Upper lobe of right lung (tissue), 1 donor: ENCODE results near the gene WDR64. TPM values are rescaled to one million over a fixed set of nuclear protein-coding genes. Genes with fewer than 3 reads are reported as not detected.
"Not testable (repeated sequence)": the region's sequence is repeated elsewhere in the genome, so short reads cannot be mapped to it uniquely, and the experiment has no call there.

Experiments
- ATAC-seq: fragments of 200-7000 bp; cut with Tn5 transposase; one replicate; pipeline ENCODE4 v1.9.1; 2020; ENCODE audit warnings: mild to moderate bottlenecking, moderate library complexity
- DNase-seq: peaks from one replicate; pipeline ENCODE4 v3.0.0-alpha.2; 2020
- H3K27ac ChIP-seq: fragments of 200-600 bp; one replicate; pipeline ENCODE4 v1.8.0; 2022
- H3K27me3 ChIP-seq: fragments of 200-600 bp; one replicate; pipeline ENCODE4 v1.8.0; 2022; ENCODE audit warnings: mild to moderate bottlenecking
- H3K36me3 ChIP-seq: fragments of 200-600 bp; one replicate; pipeline ENCODE4 v1.8.0; 2022
- H3K4me1 ChIP-seq: fragments of 200-600 bp; one replicate; pipeline ENCODE4 v1.8.0; 2022
- H3K4me3 ChIP-seq: fragments of 200-600 bp; one replicate; pipeline ENCODE4 v1.8.0; 2022; ENCODE audit warnings: mild to moderate bottlenecking
- H3K9me3 ChIP-seq: fragments of 200-600 bp; one replicate; pipeline ENCODE4 v1.8.0; 2022
- intact Hi-C: fragments of 100-400 bp; cut with DNase I; formaldehyde crosslinking; loops from one replicate; pipeline ENCODE4 v1.11.0; 2022
- total RNA-seq: library from RNA; stranded (reverse); fragmentation: NEBNext Ultra II Directional; extraction: Animal tissue kit (Norgen Biotek cat#: 25700); gene quantifications from one replicate; pipeline ENCODE4 v1.2.1, GENCODE V29; 2021
- TF ChIP-seq, protein P1 (sequence below): fragments of 200-600 bp; IDR thresholded peaks from one replicate; pipeline ENCODE4 v1.8.0; 2022; ENCODE audit warnings: antibody characterized with exemption
- donor health status: DM: no; HTN: yes; CAD: no; lungs with severe emphysema.

WDR64 gene
- total RNA-seq, 1 donor from 2014 or later: not detected

GRCh38 chr1:241819340-241819866 is 167.3 kb downstream of the WDR64 start:
- H3K4me1 ChIP-seq: no peaks in the 10 kb centered on the region
- no peaks in the 10 kb centered on the region for H3K36me3 ChIP-seq
- H3K27me3 ChIP-seq: no peaks in the 10 kb centered on the region
- H3K9me3 ChIP-seq: no peaks in the 10 kb centered on the region
- no peak overlapping the region for H3K4me3 ChIP-seq
- ATAC-seq (no peak), DNase-seq (no peak)
- TF ChIP-seq, protein P1, sequence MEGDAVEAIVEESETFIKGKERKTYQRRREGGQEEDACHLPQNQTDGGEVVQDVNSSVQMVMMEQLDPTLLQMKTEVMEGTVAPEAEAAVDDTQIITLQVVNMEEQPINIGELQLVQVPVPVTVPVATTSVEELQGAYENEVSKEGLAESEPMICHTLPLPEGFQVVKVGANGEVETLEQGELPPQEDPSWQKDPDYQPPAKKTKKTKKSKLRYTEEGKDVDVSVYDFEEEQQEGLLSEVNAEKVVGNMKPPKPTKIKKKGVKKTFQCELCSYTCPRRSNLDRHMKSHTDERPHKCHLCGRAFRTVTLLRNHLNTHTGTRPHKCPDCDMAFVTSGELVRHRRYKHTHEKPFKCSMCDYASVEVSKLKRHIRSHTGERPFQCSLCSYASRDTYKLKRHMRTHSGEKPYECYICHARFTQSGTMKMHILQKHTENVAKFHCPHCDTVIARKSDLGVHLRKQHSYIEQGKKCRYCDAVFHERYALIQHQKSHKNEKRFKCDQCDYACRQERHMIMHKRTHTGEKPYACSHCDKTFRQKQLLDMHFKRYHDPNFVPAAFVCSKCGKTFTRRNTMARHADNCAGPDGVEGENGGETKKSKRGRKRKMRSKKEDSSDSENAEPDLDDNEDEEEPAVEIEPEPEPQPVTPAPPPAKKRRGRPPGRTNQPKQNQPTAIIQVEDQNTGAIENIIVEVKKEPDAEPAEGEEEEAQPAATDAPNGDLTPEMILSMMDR: no peak
- intact Hi-C loops: no loop called here
- H3K27ac ChIP-seq: no peak overlapping the region

- intact Hi-C loops: no loop called here
- TF ChIP-seq, protein P1: no peak
- no peak for ATAC-seq
- Histone ChIP-seq H3K9me3 (no peaks in the 10 kb centered on the region), H3K27ac (no peak overlapping the region), H3K27me3 (no peaks in the 10 kb centered on the region), H3K36me3 (no peaks in the 10 kb centered on the region), H3K4me3 (no peak overlapping the region), H3K4me1 (no peaks in the 10 kb centered on the region)
- DNase-seq: no peak
These were observed 169.3 kb downstream of the WDR64 start for GRCh38 chr1:241821363-241821762.

- DNase-seq (no peak), ATAC-seq (no peak)
- Histone ChIP-seq H3K27ac (no peak overlapping the region), H3K4me3 (no peak overlapping the region), H3K36me3 (no peaks in the 10 kb centered on the region), H3K27me3 (no peaks in the 10 kb centered on the region), H3K9me3 (no peaks in the 10 kb centered on the region), H3K4me1 (no peaks in the 10 kb centered on the region)
- TF ChIP-seq, protein P1: no peak
- intact Hi-C loops: no loop called here
These were observed 170.8 kb downstream of the WDR64 start for GRCh38 chr1:241822846-241823245.

DNA sequence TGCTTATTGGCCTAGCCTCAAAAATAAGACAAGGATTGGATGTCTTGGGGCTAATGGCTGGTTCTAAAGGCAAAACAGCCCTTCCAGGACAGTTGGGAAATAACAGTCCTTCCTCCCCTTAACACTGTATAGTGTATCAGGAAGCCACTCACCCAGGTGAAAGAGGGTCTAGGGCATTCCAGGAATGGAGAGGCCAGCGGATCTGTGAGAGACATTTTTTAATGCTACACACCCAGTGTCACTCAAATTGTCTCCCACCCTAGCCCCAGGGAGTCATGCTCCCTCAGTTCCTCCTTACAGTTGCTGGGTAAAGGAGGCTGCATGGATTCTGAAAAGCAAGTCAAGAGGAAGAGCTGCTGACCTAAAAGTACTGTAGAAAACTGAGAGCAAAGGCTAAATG is 171.8 kb downstream of the WDR64 start:
- Histone ChIP-seq H3K4me3 (no peak overlapping the region), H3K36me3 (no peaks in the 10 kb centered on the region), H3K4me1 (no peaks in the 10 kb centered on the region), H3K27ac (no peak overlapping the region), H3K27me3 (no peaks in the 10 kb centered on the region), H3K9me3 (no peaks in the 10 kb centered on the region)
- ATAC-seq (no peak), DNase-seq (no peak)
- TF ChIP-seq, protein P1: no peak
- intact Hi-C loops: no loop called here

DNA sequence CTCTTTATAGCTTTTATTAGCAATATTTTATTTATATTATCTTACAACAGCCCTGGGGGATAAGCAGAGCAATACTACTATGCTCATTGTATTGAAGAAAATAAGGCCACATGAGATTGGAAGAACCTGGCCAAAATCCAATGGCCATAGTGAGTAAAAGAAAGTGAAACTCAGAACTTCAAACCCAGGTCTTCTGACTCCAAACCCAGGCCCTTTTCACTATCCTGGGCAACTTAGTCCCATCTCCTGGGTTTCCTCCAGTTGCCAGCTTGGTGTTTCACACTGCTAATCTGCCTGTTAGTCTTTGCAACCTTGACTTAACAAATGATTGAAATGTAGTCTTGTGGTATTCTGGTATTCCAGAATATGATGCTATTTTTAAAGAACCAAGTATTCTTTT is 173.5 kb downstream of the WDR64 start:
- no peak for DNase-seq
- no peaks in the 10 kb centered on the region for H3K27me3 ChIP-seq
- H3K4me1 ChIP-seq: no peaks in the 10 kb centered on the region
- no peak overlapping the region for H3K4me3 ChIP-seq
- no peaks in the 10 kb centered on the region for H3K36me3 ChIP-seq
- no peak for ATAC-seq
- intact Hi-C loops: no loop called here
- no peaks in the 10 kb centered on the region for H3K9me3 ChIP-seq
- H3K27ac ChIP-seq: no peak overlapping the region
- TF ChIP-seq, protein P1: no peak

DNA sequence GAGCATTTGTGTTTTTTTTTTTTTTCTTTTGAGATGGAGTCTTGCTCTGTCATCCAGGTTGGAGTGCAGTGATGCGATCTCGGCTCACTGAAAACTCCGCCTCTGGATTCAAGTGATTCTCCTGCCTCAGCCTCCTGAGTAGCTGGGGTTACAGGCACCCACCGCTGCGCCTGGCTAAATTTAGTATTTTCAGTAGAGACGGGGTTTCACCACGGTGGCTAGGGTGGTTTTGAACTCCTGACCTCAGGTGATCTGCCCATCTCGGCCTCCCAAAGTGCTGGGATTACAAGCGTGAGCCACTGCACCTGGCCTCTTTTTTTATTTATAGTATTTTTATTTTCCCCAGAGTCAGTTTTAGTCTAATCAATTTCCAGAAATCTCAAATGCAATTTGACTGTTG is 174.5 kb downstream of the WDR64 start:
- H3K27me3 ChIP-seq, ATAC-seq, H3K36me3 ChIP-seq, intact Hi-C loops, H3K4me3 ChIP-seq, H3K9me3 ChIP-seq, DNase-seq, H3K4me1 ChIP-seq, H3K27ac ChIP-seq: not testable (repeated sequence)
